Fibroblast of lung (primary cell): ENCODE measurements around the gene THAP2. TPM values are rescaled to one million over a fixed set of nuclear protein-coding genes. Genes with fewer than 3 reads are reported as not detected.

Experiments used
- DNase-seq, 2 donors: peaks; one replicate each; pipeline versions ENCODE4 v3.0.0 to v3.0.0-alpha.2; 2010; ENCODE audit warnings: low read depth in 2 of 2
- H2AFZ ChIP-seq: 2 replicates; pipeline ENCODE4 v1.5.1; 2012; ENCODE audit warnings: low read length, control low read depth, inconsistent platforms
- H3K27ac ChIP-seq: 2 replicates; pipeline ENCODE4 v1.5.1; 2011; ENCODE audit warnings: low read length, control low read depth; ENCODE audit not compliant: insufficient read depth
- H3K27me3 ChIP-seq: 2 replicates; pipeline ENCODE4 v1.5.1; 2011; ENCODE audit warnings: mild to moderate bottlenecking, low read length; ENCODE audit not compliant: control insufficient read depth, insufficient read depth
- H3K36me3 ChIP-seq: 2 replicates; pipeline ENCODE4 v1.5.1; 2011; ENCODE audit warnings: low read length; ENCODE audit not compliant: control insufficient read depth, insufficient read depth
- H3K4me1 ChIP-seq: 2 replicates; pipeline ENCODE4 v1.5.1; 2011; ENCODE audit warnings: low read length; ENCODE audit not compliant: control insufficient read depth, insufficient read depth; ENCODE audit errors: extremely low read depth
- H3K4me2 ChIP-seq: 2 replicates; pipeline ENCODE4 v1.5.1; 2011; ENCODE audit warnings: low read length, control low read depth; ENCODE audit not compliant: insufficient read depth; ENCODE audit errors: extremely low read depth
- H3K4me3 ChIP-seq, 4 experiments: fragments of 200-600 bp in 1 of 4; sonication (generic) in 1 of 4; replicated peaks in 1 of 4; 2 replicates each; pipeline ENCODE4 v1.5.1; 2011 to 2016; ENCODE audit warnings: low read length in 4 of 4, low read depth in 3 of 4, mild to moderate bottlenecking in 3 of 4, control low read depth in 2 of 4, inconsistent platforms in 1 of 4, mixed read lengths in 1 of 4; ENCODE audit not compliant: insufficient read depth in 1 of 4; ENCODE audit errors: control extremely low read depth in 1 of 4
- H3K79me2 ChIP-seq: 2 replicates; pipeline ENCODE4 v1.5.1; 2012; ENCODE audit warnings: mild to moderate bottlenecking, low read length, inconsistent platforms; ENCODE audit not compliant: control insufficient read depth, insufficient read depth
- H3K9ac ChIP-seq: 2 replicates; pipeline ENCODE4 v1.5.1; 2011; ENCODE audit warnings: mild to moderate bottlenecking, low read length, control low read depth; ENCODE audit not compliant: insufficient read depth
- H3K9me3 ChIP-seq: 2 replicates; pipeline ENCODE4 v1.5.1; 2012; ENCODE audit warnings: low read depth, low read length; ENCODE audit not compliant: control insufficient read depth, insufficient read depth
- H4K20me1 ChIP-seq: 2 replicates; pipeline ENCODE4 v1.5.1; 2011; ENCODE audit warnings: low read length; ENCODE audit not compliant: control insufficient read depth, insufficient read depth; ENCODE audit errors: extremely low read depth
- EZH2 ChIP-seq: IDR thresholded peaks from 2 replicates; pipeline ENCODE4 v1.5.1; 2012; ENCODE audit warnings: low read length, control low read depth, mild to moderate bottlenecking; ENCODE audit errors: missing control alignments
- polyA plus RNA-seq, 2 donors: library from polyadenylated mRNA; depleted of rRNA in 1 of 2; stranded (reverse) in 1 of 2; unstranded in 1 of 2; fragments of >200 nt; gene quantifications; 2 replicates each; pipeline ENCODE4 v1.2.1, GENCODE V29; 2011 to 2012; ENCODE audit warnings: missing spikeins in 1 of 2
- total RNA-seq: library from RNA; depleted of rRNA; stranded (reverse); fragments of >200 nt; gene quantifications from 2 replicates; pipeline ENCODE4 v1.2.1, GENCODE V29; 2014
- TF ChIP-seq, protein P1 (sequence below), 2 donors: IDR thresholded peaks in 1 of 2; conservative IDR thresholded peaks in 1 of 2; 1 replicate in 1 of 2; 2 replicates in 1 of 2; pipeline ENCODE4 v1.5.1; 2011 to 2012; ENCODE audit warnings: low read length in 2 of 2, control low read depth in 1 of 2, inconsistent platforms in 1 of 2, low read depth in 1 of 2, mild to moderate bottlenecking in 1 of 2

Gene THAP2
- total and polyA plus RNA-seq, 2 donors (not counting 1 experiment from before 2014, with no cell fraction given), result 1.5 to 6.9 TPM

DNA sequence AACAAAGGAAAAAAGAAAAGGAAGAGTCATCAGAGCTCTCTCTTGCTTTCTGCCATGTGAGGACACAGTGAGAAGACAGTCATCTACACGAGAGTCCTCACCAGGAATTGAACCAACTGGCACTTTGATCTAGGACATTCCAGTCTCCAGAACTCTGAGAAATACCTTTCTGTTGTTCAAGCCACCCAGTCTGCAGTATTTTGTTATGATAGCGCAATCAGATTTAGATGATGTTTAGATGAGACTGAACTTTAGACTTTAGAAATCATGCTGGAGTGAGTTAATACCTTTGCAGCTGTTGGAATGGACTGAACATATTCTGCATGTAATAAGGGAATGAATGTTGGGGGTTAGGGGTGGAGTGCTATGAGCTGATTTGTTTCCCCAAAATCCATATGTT is 62.4 kb downstream of the THAP2 start:
- no peak for DNase-seq
- H3K27me3 ChIP-seq, result no peaks in the 10 kb centered on the region
- no peak overlapping the region for H2AFZ ChIP-seq
- H3K79me2 ChIP-seq, result no peaks in the 10 kb centered on the region
- H4K20me1 ChIP-seq, result no peaks in the 10 kb centered on the region
- no peak overlapping the region for H3K9ac ChIP-seq
- TF ChIP-seq EZH2, result no peak
- TF ChIP-seq, protein P1, sequence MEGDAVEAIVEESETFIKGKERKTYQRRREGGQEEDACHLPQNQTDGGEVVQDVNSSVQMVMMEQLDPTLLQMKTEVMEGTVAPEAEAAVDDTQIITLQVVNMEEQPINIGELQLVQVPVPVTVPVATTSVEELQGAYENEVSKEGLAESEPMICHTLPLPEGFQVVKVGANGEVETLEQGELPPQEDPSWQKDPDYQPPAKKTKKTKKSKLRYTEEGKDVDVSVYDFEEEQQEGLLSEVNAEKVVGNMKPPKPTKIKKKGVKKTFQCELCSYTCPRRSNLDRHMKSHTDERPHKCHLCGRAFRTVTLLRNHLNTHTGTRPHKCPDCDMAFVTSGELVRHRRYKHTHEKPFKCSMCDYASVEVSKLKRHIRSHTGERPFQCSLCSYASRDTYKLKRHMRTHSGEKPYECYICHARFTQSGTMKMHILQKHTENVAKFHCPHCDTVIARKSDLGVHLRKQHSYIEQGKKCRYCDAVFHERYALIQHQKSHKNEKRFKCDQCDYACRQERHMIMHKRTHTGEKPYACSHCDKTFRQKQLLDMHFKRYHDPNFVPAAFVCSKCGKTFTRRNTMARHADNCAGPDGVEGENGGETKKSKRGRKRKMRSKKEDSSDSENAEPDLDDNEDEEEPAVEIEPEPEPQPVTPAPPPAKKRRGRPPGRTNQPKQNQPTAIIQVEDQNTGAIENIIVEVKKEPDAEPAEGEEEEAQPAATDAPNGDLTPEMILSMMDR (conservative IDR thresholded peaks at IDR 0.05 in 1 of 2, IDR thresholded peaks at IDR 0.05 in 1 of 2; ENCODE audit: low read depth in 1 of 2, low read length in 2 of 2), result no peak
- no peak overlapping the region for H3K27ac ChIP-seq
- no peaks in the 10 kb centered on the region for H3K36me3 ChIP-seq
- no peaks in the 10 kb centered on the region for H3K4me1 ChIP-seq
- H3K4me3 ChIP-seq, result no peak overlapping the region
- no peak overlapping the region for H3K4me2 ChIP-seq
- no peaks in the 10 kb centered on the region for H3K9me3 ChIP-seq

DNA sequence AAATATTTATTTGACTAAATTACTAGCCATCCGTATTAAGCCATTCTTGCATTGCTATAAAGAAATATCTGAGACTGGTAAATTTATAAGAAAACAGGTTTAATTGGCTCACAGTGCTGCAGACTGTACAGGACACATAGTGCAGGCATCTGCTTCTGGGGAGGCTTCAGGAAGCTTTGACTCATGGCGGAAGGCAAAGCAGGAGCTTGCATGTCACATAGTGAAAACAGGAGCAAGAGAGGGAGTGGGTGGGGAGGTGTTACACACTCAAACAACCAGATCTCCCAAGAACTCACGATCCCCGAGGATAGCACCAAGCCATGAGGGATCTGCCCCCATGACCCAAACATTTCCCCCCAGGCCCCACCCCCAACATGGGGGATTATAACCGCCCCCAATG is 63.9 kb downstream of the THAP2 start:
- Histone ChIP-seq H3K36me3 (no peaks in the 10 kb centered on the region), H3K9ac (no peak overlapping the region), H4K20me1 (no peaks in the 10 kb centered on the region), H3K27me3 (no peaks in the 10 kb centered on the region), H3K4me2 (no peak overlapping the region), H3K4me3 (no peak overlapping the region), H3K27ac (no peak overlapping the region), H3K9me3 (no peaks in the 10 kb centered on the region), H3K79me2 (no peaks in the 10 kb centered on the region), H2AFZ (no peak overlapping the region), H3K4me1 (no peaks in the 10 kb centered on the region)
- DNase-seq, result no peak
- no peak for TF ChIP-seq EZH2
- TF ChIP-seq, protein P1 (conservative IDR thresholded peaks at IDR 0.05 in 1 of 2, IDR thresholded peaks at IDR 0.05 in 1 of 2; ENCODE audit: low read depth in 1 of 2, low read length in 2 of 2), result no peak

Other genes starting within 250 kb of the THAP2 start
- not detected in 2 replicates for gene LGR5, start 224.5 kb upstream of the THAP2 start, total RNA-seq
- gene LGR5, start 224.5 kb upstream of the THAP2 start, polyA plus RNA-seq, result not detected in 2 replicates
- 21.8 and 30.7 TPM in 2 replicates for gene ZFC3H1, start 453 bp upstream of the THAP2 start, total RNA-seq
- 23.2 and 33.1 TPM in 2 replicates for gene ZFC3H1, start 453 bp upstream of the THAP2 start, polyA plus RNA-seq
- 21.6 and 25.1 TPM in 2 replicates for gene TMEM19, start 21.8 kb downstream of the THAP2 start, total RNA-seq
- 19.6 and 30.5 TPM in 2 replicates for gene TMEM19, start 21.8 kb downstream of the THAP2 start, polyA plus RNA-seq
- gene RAB21, start 90.6 kb downstream of the THAP2 start, total RNA-seq, result 9.0 and 11.4 TPM in 2 replicates
- 27.4 and 29.7 TPM in 2 replicates for gene RAB21, start 90.6 kb downstream of the THAP2 start, polyA plus RNA-seq
- gene TBC1D15, start 175.5 kb downstream of the THAP2 start, total RNA-seq, result 28.8 and 31.4 TPM in 2 replicates
- 40.4 and 45.2 TPM in 2 replicates for gene TBC1D15, start 175.5 kb downstream of the THAP2 start, polyA plus RNA-seq